Medulla oblongata (tissue), 1 donor: Measurements from ENCODE around the gene ZYG11B.
"Not testable (repeated sequence)": the region's sequence is repeated elsewhere in the genome, so short reads cannot be mapped to it uniquely, and the experiment has no call there.

Experiments used
- DNase-seq: peaks from one replicate; pipeline ENCODE4 v3.0.0-alpha.2; 2015; ENCODE audit errors: extremely low spot score

The ZYG11B gene

DNA sequence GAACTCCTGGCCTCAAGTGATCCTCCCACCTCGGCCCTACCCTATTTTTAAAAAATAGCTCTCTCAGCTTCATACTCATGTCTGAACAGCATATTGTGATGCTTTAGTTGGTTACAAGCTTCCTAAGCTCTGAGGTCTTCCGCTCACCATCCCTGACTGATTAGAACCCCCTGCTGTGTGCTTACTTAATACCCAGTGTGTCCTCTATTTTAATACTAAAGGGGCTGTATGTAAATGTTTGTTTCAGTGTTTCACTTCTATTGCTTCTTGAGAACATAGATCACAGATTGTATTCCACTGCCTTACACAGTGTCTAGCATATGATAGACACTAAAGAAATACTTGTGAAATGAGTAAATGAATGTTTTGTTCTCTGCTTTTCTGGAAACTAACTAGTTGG is 29.8 kb downstream of the ZYG11B start:
- no peak for DNase-seq

DNA sequence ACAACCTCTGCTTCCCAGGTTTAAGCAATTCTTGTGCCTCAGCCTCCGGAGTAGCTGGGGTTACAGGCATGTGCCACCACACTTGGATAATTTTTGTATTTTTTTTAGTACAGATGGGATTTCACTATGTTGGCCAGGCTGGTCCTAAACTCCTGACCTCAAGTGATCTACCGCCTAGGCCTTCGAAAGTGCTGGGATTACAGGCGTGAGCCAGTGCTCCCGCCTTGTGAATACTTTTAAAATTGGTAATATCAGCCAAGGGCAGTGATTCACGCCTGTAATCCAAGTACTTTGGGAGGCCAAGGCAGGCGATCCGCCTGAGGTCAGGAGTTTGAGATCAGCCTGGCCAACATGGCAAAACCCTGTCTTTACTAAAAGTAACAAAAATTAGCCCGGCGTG is 33.7 kb downstream of the ZYG11B start:
- DNase-seq = no peak

DNA sequence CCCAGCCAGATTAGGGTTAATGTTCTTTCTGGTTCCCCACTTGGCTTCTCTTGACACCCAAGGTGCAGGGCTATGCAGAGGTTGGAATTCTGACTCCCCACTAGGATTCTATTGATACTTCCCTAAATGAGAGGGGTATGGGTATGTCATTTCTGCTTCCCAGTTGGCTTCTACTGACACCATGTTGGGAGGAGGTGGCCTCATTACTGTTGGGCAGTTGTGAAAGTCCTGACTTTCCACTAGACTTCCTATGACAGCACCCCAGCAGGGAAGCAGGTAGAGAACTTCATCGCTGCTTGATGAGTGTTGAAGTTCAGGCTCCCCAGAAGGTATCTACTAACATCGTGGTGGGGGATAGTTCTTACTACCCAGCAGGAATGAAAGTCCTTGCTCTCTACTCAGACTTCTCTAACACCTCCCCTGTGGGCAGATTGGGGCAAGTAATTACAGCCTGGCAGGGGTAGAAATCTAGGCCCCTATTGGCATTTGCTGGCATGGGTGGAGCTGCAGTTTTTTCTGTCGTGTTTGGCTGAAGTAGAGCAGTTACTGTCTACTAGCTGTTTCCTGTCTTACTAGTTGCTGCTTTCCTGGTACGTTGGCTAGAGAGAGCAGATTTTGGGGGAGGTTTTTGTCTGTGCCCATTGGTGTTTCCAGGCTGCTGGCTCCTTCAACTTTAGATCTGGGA is 41.5 kb downstream of the ZYG11B start:
- DNase-seq = no peak

DNA sequence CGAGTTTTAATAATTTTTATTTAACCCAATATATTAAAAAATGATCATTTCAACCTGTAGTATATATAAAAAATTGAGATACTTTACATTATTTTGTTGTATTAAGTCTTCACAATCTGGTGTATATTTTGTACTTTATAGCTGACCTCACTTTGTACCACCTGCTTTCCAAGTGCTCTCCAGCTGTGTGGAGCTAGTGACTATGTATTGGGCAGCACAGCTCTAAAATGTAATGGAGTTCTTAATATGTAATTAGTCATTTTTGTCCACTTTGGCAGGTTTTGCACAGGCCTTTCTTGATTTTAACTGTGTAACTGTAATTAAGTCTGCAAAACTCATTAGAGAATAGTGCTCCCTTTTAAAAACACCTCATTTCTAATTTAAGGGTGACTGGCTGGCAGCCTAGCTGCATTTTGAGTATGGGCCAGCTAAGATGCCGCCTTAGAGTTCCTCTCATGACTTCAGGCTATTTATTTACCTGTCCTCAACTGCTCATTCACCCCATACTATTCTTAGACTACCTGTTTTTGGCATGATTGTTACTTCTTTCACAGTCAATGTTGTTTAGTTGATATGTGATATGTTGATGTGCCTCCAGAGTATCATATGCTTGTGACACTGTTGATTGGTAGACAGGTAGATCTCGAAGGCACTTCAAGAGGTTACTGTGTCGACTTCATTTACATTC is 43.2 kb downstream of the ZYG11B start:
- no peak for DNase-seq

- no peak for DNase-seq
These were observed 45.1 kb downstream of the ZYG11B start for GRCh38 chr1:52771384-52771783.

- no peak for DNase-seq
These were observed 59.9 kb downstream of the ZYG11B start for GRCh38 chr1:52786148-52786547.

- DNase-seq = not testable (repeated sequence)
These were observed 64.2 kb downstream of the ZYG11B start for GRCh38 chr1:52790429-52790828.

DNA sequence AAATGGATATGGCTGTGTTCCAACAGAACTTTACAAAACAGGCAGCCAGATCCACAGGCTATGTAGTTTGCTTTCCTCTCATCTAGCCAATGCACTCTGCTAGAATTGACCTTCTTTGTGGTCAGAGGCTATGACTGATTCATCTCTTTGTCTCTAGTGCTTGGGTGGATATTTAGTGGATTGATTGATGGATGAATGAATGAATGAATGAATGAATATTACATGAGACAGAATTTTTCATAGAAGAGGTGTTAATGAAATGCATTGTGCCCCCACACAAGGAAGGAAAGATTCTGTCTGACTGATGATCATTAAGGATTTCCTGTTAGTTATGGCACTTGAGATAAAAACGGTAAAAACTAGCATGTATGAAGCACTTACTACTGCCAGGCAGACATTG is 65.8 kb downstream of the ZYG11B start:
- no peak for DNase-seq

DNA sequence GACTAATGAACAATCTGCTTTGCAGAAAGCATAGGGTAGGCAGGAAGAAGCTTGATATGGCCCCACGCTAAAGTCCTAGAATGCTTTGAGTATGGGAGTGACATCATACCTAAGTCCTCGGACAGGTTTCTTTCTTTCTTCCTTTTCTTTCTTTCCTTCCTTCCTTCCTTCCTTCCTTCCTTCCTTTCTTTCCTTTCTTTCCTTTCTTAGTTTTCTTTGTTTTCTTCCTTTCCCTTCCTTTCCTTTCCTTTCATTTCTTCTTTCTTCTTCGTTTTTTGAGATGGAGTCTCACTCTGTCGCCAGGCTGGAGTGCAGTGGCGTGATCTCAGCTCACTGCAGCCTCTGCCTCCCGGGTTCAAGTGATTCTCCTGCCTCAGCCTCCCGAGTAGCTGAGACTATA is 67.5 kb downstream of the ZYG11B start:
- not testable (repeated sequence) for DNase-seq

- DNase-seq = no peak
These were observed 69.2 kb downstream of the ZYG11B start for GRCh38 chr1:52795464-52795863.

- no peak for DNase-seq
These were observed 72.1 kb downstream of the ZYG11B start for GRCh38 chr1:52798331-52798730.

- no peak for DNase-seq
These were observed 74.8 kb downstream of the ZYG11B start for GRCh38 chr1:52801011-52801410.

- not testable (repeated sequence) for DNase-seq
These were observed 77.8 kb downstream of the ZYG11B start for GRCh38 chr1:52804083-52804482.

DNA sequence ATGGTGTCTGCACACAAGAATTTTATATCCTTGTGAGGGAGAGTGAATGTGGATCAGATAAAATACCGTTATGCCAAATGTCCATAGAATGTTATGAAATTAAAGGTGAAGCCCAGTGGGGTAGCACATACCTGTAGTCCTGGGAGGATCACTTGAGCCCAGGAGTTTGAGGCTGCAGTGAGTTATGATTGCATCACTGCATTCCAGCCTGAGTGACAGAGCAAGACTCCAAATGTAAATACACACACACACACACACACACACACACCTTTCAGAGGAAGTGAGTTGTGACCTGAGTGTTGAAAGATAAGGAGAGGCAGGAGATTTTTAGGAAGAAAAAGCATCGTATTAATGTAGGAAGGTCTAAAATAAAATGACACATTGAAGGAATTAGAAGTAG is 88.2 kb downstream of the ZYG11B start:
- no peak for DNase-seq

DNA sequence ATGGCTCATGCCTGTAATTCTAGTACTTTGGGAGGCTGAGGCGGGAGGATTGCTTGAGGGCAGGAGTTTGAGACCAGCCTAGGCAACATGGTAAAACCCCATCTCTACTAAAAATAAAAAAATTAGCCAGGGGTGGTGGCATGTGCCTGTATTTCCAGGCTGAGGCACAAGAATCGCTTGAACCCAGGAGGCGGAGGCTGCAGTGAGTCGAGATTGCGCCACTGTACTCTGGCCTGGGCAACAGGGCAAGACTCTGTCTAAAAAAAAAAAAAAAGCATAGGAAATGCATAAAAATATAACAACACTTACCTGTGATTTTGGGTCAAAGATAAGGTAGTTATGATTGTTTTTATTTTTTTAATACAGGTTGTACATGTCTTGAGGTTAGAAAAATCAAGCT is 94.6 kb downstream of the ZYG11B start:
- not testable (repeated sequence) for DNase-seq

- DNase-seq = no peak
These were observed 99.6 kb downstream of the ZYG11B start for GRCh38 chr1:52825868-52826267.

GRCh38 chr1:52834798-52835197 is 108.5 kb downstream of the ZYG11B start:
- no peak for DNase-seq

DNA sequence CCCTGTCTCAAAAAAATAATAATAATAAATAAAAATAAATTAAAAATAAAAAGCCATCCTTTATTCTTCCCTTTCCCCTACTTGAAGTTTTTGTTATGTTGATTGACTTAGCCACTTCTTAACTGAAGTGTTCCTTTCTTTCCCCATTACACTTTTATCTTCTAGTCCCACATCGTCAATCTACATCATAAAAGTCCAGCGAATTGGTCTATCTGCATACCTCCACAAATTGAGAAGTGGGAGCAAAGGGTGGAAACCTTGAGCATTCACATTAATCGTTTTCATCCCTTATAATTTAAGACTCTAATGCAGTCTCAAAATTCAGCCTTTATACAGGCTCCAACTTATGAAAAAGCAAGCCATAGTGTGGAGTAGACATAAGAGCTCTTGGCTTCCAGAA is 109.8 kb downstream of the ZYG11B start:
- no peak for DNase-seq

DNA sequence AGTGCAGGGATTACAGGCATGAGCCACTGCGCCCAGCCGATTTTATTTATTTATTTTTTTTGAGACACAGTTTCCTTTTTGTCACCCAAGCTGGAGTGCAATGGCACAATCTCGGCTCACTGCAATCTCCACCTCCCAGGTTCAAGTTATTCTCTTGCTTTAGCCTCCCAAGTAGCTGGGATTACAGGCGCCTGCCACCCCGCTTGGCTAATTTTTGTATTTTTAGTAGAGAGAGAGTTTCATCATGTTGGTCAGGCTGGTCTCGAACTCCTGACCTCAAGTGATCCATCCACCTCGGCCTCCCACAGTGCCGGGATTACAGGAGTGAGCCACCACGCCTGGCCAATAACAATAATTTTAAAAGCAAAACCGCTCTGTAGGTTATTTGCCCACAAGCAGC is 112.9 kb downstream of the ZYG11B start:
- DNase-seq = not testable (repeated sequence)

- DNase-seq = no peak
These were observed 116.5 kb downstream of the ZYG11B start, which contains the start of gene ZYG11A for GRCh38 chr1:52842643-52843310. TSS of gene ZYG11A (plus strand) at chr1:52842760. CDS start at chr1:52842884, 124 bp downstream.

DNA sequence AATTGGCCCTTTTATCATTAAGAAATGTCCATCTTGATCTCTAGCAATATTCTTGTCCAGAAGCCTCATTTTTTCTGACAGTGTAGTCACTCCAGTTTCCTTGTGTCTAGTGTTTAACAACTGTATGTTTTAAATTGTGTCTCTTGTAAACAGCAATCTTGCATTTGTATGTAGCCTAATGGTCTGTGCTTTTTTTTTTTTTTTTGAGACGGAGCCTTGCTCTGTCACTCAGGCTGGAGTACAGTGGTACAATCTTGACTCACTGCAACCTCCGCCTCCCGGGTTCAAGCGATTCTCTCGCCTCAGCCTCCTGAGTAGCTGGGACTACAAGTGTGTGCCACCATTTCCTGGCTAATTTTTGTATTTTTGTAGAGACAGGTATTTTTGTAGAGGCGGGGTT is 118.9 kb downstream of the ZYG11B start:
- DNase-seq = not testable (repeated sequence)

DNA sequence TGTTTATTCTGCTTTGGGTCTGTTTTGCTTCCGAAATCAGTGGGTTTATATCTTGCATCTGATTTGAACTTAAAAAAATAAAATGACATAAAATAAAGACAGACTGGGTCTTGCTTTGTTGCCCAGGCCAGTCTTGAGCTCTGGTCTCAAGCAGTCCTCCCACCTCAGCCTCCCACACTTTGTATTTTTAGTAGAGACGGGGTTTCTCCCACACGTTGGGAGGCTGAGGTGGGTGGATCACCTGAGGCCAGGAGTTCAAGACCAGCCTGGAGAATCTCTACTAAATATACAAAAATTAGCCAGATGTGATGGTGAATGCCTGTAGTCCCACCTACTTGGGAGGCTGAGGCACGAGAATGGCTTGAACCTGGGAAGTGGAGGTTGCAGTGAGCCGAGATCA is 122.2 kb downstream of the ZYG11B start:
- DNase-seq = no peak

GRCh38 chr1:52850951-52851350 is 124.7 kb downstream of the ZYG11B start:
- DNase-seq = no peak
